Activated T-cell treated with anti-CD3 and anti-CD28 coated beads for 1 hour (primary cell): Measurements from ENCODE around the gene EIF4E2.
"Not testable (repeated sequence)": the region's sequence is repeated elsewhere in the genome, so short reads cannot be mapped to it uniquely, and the experiment has no call there.

Experiments used
- DNase-seq: peaks from one replicate; pipeline ENCODE4 v3.0.0-alpha.2; 2020; ENCODE audit warnings: low read depth

The EIF4E2 gene

DNA sequence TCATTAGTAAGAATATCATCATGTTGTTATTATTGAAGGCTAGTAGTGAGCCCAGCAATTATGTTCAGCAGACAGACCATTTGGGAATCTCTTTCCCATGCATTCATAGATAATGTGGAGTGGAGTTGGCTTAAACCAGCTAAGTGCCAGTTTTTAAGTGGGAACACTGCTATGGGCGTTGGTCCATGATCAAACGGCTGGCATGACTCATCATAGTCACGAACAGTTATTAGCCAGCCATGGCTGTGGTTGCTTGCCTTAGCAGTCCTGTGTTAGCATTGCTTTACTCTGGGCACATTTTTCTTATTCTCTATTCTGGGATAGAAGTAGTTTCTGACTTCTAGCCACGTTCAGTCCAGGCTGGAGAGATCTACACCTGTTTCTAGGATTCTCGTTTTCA lies 17.7 kb downstream of the EIF4E2 start:
- DNase-seq: no peak

DNA sequence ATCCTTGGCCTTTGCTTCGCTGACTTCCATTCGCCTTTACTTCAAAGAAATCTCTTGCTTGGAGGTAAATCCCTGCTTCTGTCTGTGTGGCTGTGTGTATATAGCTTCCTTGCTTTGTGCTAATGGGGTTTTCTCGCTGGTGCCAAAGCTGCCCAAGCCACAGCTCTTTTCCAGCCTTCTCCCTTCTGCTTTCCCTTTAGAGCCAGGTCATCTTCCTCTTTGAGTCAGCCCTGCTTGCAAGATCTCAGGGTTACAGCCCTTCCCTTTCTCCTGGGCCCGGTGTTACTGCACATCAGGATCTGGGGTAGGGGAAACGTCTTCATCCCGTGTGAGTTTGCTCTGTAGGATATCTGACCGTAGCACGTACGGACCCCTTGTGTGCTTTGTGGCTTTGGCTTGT lies 19.1 kb downstream of the EIF4E2 start:
- DNase-seq: no peak

DNA sequence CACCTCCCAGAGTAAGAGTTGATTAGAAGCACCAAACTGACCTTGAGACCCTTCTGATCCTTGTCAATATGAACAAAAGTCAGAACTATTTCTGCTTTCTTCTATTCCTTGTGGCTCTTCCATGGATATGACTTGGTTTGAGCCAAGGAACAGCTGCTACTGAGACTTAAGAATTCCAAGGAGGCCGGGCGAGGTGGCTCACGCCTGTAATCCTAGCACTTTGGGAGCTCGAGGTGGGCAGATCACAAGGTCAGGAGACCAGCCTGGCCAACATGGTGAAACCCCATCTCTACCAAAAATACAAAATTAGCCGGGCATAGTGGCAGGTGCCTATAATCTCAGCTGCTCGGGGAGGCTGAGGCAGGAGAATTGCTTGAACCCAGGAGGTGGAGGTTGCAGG lies 20.0 kb downstream of the EIF4E2 start:
- not testable (repeated sequence) for DNase-seq

DNA sequence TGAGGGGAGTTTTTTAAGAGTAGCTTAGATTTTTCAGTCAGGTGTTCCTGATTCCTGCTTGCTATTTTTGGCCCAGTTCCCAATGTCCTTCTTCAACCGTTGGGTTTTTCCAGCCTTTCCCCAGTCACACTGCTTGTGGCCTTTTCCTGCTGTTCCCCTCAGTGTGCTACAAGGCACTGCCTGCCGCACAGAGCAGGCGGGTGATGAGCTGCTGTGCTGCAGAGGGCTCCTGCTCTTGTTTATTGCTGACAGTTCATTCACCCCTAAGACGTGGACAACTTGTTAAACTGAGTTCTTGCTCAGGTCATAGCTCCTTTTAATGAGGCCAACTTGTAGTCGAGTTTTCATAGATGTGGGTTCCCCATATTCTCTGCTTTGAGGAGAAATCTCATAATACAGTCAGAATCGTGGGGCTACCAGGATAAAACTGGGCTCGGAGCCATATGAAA lies 20.6 kb downstream of the EIF4E2 start:
- no peak for DNase-seq

DNA sequence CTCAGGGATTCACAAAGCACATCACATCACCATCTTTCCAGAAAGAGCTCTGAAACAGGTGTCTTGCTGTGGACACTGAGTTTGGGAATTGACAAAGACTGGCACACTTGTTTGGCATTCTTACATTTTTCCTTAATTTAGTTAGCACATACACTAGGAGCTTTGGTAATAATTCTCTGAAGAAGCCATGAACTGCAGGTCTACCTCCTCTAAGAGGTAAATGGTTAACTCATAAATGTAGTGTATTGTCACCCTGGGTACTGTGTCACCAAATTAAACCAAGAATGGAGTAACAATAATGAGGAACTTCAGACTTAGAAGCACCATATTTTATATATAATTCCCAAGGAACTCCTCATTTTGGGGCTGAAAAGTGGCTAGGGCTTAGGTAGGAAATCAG lies 22.6 kb downstream of the EIF4E2 start:
- DNase-seq: no peak

DNA sequence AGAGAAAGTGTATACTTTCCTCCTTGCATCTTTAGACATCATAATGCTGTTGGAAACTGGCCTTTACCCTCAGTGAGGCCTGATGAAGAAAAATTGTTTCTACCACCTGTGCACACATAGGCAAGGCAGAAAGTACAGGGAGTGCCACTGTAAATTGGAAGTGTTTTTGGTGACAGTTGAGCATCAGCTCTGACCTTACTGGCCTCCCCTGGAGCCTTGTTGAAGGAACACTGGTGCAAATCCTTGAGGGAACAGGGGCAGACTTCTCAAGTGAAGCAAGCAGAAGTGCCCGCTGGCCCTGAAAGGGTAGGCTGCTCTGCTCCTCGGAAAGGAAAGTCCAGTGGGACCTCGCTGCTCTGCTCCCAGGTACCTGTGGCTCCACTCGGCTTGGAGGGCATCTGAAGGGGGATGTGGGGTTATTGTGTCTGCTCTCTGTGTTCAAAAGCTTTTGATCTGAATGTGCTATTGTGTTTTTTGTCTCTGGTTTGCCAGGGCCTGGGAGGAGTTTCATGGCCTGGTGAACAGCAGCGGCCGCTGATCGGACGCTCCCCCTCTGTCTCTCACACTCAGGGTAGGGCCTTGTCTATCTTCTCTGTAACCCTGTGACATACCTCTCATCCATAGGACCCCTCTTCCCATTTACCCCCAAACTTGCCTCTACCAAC lies 23.4 kb downstream of the EIF4E2 start:
- no peak for DNase-seq

DNA sequence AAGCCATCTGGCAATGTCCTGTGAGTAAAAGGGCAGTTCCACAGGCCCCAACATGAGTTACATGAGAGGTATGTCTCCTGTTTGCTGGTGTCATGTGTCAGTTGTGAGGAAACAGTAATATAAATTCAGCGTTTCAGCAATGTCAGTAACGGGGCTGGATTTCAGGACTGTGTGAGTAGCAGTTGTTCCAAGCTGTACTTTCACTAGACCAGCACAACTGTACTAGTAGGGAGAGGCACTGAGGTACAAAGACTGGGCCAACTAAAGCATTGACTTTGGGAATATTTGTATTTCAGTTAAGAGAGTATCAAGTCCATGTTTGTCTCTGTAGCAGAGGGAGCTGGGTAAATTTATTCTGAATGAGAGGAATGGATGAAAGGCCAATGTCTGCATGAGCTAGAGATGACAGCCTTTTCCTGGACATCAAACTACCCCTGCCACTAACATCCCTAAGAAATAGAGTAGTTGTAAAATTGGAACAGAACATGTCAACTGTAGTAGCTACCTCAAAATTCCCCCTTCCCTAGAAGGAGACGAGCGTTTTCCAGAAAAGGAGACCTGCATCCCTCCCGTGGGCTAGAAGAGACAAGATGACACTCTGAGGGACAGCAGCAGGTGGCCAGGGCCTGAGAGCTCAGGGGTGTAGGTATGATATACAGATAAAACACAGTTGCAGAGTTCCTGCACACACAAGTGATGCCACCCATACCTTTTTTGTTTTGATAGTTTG lies 24.4 kb downstream of the EIF4E2 start:
- no peak for DNase-seq

DNA sequence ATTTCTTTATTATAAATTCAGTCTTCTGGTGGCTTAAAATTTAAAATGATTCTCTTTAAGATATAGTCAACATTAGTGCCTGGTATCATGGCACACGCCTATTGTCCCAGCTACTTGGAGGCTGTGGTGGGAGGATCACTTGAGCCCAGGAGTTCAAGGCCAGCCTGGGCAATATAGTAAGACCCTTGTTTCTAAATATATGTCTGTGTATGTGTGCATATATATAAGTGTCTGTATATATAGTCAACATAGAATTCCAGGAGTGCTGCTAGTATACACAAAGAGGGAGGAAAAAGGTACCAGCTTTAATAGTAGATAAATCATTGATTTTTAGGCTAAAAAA lies 24.9 kb downstream of the EIF4E2 start:
- DNase-seq: no peak

DNA sequence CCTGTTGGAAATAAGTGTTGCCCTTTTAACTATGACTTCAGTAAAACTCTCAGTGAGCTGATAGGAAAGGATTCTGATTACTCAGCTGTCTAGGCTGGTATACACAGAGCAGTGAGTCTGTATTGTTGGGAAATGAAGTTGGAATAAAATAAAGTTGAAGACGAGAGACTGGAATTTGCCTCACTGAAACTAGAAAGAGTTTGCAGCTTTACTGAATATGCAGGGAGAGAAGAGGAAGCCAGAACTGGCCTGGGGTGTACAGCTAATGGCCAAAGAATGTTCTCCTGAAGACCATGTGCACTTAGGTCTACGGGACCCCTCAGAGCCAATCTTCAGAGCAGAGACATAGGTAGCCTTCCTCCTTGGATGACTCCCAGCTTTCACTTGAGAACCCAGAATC lies 26.5 kb downstream of the EIF4E2 start:
- no peak for DNase-seq

DNA sequence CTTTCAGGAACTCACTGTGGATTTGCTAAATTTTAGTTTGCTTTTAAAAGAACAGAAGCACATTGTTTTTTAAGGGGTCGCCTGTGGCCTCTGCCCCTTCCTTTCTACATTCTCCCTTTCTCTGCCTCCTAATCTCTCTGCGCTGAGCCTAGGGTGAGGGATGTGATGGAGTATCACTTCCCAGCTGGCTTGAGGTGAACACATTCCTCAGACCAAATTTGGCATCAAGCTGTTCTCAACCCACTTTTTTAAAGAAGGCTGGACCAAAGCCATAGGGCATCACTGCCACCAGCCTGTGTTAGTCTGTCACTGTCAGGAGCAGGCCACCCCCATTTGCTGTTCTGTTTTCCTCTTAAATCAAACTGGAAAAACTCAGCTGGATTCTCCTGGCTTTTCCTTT lies 27.4 kb downstream of the EIF4E2 start:
- DNase-seq: no peak

DNA sequence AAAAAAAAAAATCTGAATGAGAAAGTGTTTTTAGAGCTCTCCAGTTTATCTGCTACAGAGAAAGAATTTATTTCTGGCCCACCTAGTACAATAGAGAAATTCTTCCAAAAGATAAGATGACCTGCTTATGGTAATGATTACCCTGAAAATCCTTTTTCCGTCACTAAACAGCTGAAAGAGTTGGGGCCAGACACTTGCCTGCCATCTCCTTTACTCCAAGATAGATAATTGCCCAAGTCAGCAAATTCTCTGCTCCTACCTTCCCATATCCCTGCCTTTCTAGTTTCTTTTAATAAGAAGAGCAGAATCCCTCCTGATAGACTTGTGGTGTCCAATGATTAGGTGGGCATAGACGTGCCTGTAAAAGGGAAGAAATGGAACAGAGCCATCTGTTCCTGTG lies 28.1 kb downstream of the EIF4E2 start:
- DNase-seq: no peak

DNA sequence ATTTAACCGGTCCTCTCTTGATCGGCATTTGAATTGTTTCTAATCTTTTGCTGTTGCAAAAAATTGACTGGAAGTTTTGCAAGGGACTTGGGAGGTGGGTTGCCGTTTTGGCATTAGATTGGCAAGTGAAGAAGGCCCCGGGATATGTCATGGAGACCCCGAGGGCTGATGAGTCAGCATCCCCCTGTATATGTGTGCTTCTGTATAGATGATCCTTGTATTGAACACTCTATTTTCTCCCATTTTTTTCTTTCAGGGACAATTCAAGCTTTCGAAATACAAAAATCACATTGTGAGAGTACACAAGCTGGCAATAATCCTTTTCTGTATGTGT lies 30.1 kb downstream of the EIF4E2 start:
- DNase-seq: no peak

DNA sequence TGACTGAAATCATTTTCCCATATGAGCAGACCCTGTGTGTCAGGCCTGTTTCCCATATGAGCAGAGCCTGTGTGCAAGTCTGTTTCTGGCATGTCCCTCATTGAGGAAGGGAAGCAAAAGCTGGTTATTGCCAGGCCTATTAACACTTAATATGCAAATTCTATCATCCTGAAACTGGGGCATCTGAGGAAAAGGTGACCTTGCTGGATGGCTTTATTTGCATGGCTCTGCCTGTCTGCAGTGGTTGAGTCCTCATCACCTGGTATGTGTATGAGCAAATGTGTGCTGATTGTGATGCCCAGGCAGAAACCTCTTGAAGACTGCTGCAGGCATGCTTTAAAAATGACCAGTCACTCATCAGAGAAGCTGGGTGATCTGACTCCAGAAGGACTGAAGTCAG lies 31.2 kb downstream of the EIF4E2 start:
- no peak for DNase-seq

DNA sequence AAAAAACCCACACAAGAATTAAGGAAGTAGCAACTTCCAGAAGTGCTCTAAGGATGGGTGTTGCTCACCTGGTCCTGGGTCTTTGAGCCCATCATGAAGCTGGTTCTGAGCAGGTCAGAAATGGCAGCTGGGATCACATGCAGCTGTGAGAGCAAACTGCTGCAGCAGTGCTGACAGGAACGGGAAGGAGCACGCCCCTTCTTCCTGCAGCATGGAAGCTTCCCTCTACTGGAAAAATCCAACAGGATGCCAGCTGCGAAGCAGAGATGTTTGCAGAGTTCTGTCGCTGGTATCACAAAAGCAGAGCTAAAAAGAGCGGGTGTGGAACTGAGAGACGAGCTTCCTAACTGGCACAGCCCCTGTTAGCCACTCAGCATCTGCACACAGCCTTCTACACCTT lies 33.7 kb downstream of the EIF4E2 start:
- no peak for DNase-seq

DNA sequence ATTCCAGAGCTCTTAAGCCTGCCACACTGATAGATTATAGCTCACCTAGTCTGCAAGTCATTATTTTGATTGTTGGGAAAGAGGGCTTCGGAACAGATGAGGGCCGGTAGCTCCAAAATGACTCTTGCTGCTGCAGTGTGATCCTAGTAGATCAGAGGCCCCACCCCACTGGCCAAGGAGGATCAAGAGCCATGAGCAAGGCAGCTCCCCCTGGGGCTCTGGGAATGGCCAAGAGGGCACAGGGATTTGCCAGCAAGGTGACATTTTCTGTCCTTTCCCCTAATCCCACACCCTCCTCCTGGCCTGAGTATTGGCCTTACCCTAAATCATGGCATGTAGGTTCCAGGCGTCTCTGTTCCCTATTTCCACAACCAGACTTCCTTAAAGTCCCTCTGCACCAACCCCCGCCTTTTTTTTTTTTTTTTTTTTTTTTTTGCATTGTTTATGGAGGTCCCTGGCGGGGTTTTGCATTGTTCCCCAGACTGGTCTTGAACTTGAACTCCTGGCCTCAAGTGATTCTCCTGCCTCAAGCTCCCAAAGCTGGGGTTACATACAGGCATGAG lies 36.5 kb downstream of the EIF4E2 start:
- no peak for DNase-seq

DNA sequence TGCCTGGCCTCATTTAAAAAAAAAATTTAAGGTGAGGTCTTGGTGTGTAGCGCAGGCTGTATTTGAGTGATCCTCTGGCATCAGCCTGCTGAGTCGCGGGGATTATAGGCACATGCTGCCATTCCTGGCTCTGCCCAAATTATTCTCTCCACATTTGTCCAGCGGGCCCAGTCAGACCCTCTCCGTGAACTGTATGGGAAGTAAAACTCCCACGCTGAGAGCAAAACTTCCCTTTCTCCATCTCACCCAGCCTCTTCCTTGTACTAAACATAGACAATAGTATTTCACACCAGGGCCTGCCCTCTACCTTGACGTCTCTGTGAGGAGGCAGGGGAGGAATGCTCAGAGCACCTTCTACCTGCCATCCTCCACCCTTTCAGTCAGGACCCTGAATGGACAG lies 37.0 kb downstream of the EIF4E2 start:
- DNase-seq: no peak

DNA sequence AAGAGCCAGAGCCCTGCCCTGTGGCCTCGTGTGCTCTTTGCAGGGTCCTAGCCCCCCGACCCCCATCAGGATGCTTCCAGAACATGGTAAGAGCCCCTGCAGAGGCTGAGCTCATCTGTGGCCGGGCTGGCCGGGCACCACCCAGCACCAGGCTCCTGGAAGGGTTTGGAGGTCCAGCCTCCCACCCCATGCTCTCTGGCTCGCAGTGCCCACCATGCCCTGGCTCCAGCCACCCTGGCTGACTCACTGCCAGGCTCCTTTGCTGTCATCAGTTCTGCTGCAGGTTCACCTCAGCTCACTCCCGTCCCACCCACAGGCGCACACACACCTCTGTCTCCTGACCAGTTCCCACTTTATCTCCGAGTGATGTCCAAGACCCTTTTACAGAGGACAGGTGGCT lies 37.5 kb downstream of the EIF4E2 start:
- no peak for DNase-seq

DNA sequence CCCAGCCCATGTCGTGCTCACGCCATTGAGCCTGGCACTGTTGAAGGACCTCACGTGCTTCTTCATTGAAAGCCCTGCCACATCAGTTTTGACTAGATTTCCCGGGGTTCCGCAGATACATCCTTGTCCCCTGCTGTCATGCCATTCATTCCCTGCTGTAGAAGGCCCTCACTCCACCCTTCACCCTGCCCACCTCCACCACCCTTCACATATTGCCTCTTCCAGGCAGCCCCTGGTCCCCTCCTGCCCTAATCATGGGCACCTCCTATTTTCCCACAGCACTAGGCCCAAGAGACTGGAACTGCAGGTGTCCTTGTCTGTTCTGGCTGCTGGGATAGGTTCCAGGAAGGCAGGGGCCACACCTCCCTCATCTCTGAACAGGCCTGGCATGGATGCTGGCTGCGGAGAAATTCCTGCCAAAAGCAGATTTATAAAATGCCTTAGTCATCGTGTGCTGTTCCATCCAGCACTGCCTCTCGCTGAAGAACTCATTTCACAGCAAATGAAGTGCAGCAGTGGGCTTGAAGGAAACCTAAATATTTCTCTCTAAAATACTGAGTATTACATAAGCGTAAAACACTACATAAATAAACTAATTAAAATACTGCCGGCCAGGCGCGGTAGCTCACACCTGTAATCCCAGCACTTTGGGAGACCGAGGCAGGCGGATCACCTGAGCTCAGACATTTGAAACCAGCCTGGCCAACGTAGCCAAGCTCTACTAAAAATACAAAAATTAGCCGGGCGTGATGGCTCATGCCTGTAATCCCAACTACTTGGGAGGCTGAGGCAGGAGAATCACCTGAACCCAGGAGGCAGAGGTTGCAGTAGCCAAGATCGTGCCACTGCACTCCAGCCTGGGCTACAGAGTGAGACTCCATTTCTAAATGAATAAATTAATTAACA lies 38.4 kb downstream of the EIF4E2 start:
- no peak for DNase-seq

DNA sequence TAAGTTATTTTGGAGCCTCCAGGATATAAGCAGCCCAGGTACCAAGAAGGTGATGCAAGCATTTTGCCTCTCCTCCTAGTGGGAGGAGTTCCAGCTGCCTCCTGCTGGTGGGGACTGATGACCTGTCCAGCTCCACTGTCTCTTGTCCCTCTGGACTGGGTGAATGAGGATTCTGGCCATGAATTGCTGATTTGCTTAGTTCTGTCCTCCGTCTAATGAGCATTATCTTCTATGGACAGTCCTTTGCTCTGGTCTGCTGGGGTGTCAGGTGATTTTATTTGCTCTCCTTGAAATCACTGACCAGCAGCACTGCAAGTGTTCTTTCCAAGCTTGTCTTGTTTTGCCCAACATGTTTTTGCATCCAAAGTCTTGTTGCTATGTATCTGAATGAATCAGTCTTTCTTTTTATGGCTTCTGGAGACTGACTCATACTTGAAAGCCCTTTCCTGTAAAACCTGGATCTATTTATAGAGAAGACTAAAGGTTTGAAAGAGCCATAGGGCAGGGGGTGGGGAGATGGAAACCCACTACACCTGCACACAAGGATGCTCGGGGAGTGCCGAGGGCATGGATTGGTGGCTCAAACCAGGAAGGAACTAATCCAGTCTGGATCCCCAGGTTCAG lies 42.4 kb downstream of the EIF4E2 start:
- DNase-seq: no peak

DNA sequence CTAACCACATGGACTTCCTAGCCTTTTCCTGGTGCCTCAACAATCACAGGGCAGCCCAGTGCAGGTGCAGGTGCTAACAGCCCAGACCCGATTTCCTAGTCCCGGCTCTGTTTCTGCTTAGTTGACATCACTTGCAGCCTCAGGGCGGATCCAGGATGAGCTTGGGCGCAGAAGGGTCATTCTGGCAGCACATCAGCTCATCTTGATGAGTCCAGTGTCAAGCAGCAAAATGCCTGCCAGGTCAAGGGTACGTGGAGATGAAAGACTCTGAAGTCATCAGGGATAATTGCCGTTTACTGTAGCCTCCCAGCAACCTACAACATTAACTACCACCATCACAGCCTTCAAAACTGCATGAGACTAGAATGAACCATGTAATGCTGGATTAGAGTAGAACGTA lies 43.5 kb downstream of the EIF4E2 start:
- no peak for DNase-seq

DNA sequence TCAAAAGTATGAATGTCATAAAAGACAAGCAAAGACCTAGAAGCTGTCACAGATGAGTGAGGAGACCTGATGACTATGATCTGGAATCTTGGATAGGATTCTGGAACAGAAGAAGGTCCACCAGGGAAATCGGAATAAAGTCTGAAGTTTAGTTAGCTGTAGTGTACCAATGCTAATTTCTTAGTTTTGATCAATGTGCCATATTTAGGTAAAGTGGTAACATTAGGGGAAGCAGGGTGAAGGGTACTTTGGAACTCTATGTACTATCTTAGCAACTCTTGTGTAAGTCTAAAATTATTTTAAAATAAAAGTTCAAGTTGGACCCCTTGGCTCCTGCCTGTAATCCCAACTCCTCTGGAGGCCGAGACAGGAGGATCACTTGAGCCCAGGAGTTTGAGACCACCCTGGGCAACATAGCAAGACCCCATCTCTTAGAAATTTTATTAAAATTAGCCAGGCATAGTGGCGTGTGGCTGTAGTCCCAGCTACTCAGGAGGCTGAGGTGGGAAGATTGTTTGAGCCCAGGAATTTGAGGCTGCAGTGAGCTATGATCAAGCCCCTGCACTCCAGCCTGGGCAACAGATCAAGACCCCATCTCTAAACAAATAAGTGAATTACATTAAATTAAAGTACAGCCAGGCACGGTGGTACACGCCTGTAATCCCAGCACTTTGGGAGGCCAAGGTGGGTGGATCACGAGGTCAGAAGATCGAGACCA lies 47.0 kb downstream of the EIF4E2 start:
- DNase-seq: no peak

DNA sequence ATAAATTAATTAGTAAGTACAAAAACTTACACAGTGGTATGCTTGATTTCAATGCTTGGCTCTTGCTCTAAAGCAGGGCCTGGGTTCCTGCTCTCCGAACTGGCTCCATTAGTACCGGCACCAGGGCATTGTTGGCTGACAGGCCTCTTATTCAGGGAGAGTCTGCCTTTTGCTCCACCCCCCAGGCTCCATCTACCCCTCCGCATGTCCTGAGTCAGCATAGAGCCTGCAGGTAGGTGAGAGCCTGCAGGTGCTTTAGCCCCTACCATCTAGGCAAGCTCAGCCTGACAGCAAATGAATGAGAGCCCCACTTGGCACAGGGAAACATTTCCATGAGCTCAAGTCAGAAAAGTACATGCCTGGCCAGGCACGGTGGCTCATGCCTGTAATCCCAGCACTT lies 47.8 kb downstream of the EIF4E2 start:
- no peak for DNase-seq
